ENCODE data around the gene VASP. TPM values are rescaled to one million over a fixed set of nuclear protein-coding genes. Genes with fewer than 3 reads are reported as not detected.

Gene VASP
- total and polyA plus RNA-seq, 8 donors: 12.5 to 49.3 (median 29.3) TPM

GRCh38 chr19:45488708-45489107 is 18.6 kb upstream of the VASP start:
- intact Hi-C loops (cut with DNase I): no loop called here
- H3K4me1 ChIP-seq: peaks cover 0 to 3% (median 0%) of the 10 kb centered on the region in 3 donors
- H3K27ac ChIP-seq: no peak overlapping the region
- no peak overlapping the region for H3K4me3 ChIP-seq
- 71 to 79% methylated on average over 15 of the region's 15 CpGs for WGBS, 2 donors
- no peaks in the 10 kb centered on the region for H3K9me3 ChIP-seq
- H3K27me3 ChIP-seq: no peaks in the 10 kb centered on the region
- no peak for TF ChIP-seq CTCF (IDR thresholded peaks at IDR 0.05)
- DNase-seq: no peak
- FAIRE-seq: no peak
- no peaks in the 10 kb centered on the region for H3K36me3 ChIP-seq
- no peak for ATAC-seq

- TF ChIP-seq CTCF (IDR thresholded peaks at IDR 0.05): no peak
- H3K27ac ChIP-seq: no peak overlapping the region
- H3K36me3 ChIP-seq: no peaks in the 10 kb centered on the region
- ATAC-seq: no peak
- DNase-seq: no peak
- intact Hi-C loops (cut with DNase I): no loop called here
- H3K27me3 ChIP-seq: no peaks in the 10 kb centered on the region
- no peak overlapping the region for H3K4me3 ChIP-seq
- H3K9me3 ChIP-seq: no peaks in the 10 kb centered on the region
- FAIRE-seq: no peak
- 75 to 80% methylated on average over 19 to 20 of the region's 20 CpGs for whole genome bisulfite sequencing, 2 donors
- peaks cover 0 to 3% (median 0%) of the 10 kb centered on the region in 3 donors for H3K4me1 ChIP-seq
Observed at GRCh38 chr19:45489216-45489855, 17.9 kb upstream of the VASP start.

GRCh38 chr19:45492137-45492626 is 15.1 kb upstream of the VASP start:
- Histone ChIP-seq H3K36me3 (no peaks in the 10 kb centered on the region), H3K4me1 (peaks cover 0 to 7% (median 3%) of the 10 kb centered on the region in 3 donors), H3K9me3 (no peaks in the 10 kb centered on the region), H3K27me3 (peaks cover 0 to 4% (median 0%) of the 10 kb centered on the region in 4 donors), H3K27ac (no peak overlapping the region), H3K4me3 (peak overlapping the region in 1 of 4 donors; percentile 45)
- ATAC-seq (no peak), DNase-seq (no peak), FAIRE-seq (no peak)
- no peak for TF ChIP-seq CTCF (IDR thresholded peaks at IDR 0.05)
- WGBS, 2 donors: 79 to 88% methylated on average over 5 of the region's 5 CpGs
- intact Hi-C loops (cut with DNase I): no loop called here

- peak in 1 of 6 donors; percentile 70 for DNase-seq
- TF ChIP-seq CTCF (IDR thresholded peaks at IDR 0.05): no peak
- H3K9me3 ChIP-seq: no peaks in the 10 kb centered on the region
- intact Hi-C loops (cut with DNase I): no loop called here
- peaks cover 0 to 4% (median 0%) of the 10 kb centered on the region in 4 donors for H3K27me3 ChIP-seq
- ATAC-seq: peak in 3 of 4 donors; percentile 4 to 23 (median 12)
- 9% methylated on average over 27 to 32 of the region's 32 CpGs for WGBS, 2 donors
- H3K4me1 ChIP-seq: peaks cover 0 to 7% (median 3%) of the 10 kb centered on the region in 3 donors
- H3K27ac ChIP-seq: no peak overlapping the region
- peak overlapping the region in 3 of 4 donors; percentile 5 to 45 (median 31) for H3K4me3 ChIP-seq
- no peaks in the 10 kb centered on the region for H3K36me3 ChIP-seq
- no peak for FAIRE-seq
Observed at GRCh38 chr19:45492627-45493470, 14.4 kb upstream of the VASP start.

Data from pancreas (tissue), 10 donors.